Ishikawa (cell line): ENCODE measurements around the gene FOS.
A peak's percentile ranks its signal among the peaks of the same experiment; 100 is the strongest.

Source experiments
- CEBPB ChIP-seq: IDR thresholded peaks from 2 replicates; pipeline ENCODE4 v1.6.1; 2012
- CREB1 ChIP-seq: IDR thresholded peaks from 2 replicates; pipeline ENCODE4 v1.6.1; 2012; ENCODE audit warnings: low read depth
- EGR1 ChIP-seq: IDR thresholded peaks from 2 replicates; pipeline ENCODE4 v1.6.1; 2012
- EP300 ChIP-seq: IDR thresholded peaks from 2 replicates; pipeline ENCODE4 v1.6.1; 2012; ENCODE audit warnings: borderline replicate concordance
- FOXM1 ChIP-seq: IDR thresholded peaks from 2 replicates; pipeline ENCODE4 v1.6.1; 2012; ENCODE audit warnings: low read depth, borderline replicate concordance
- NFIC ChIP-seq: IDR thresholded peaks from 2 replicates; pipeline ENCODE4 v1.6.1; 2012
- RAD21 ChIP-seq: IDR thresholded peaks from 2 replicates; pipeline ENCODE4 v1.6.1; 2012; ENCODE audit warnings: low read depth
- TAF1 ChIP-seq: IDR thresholded peaks from 2 replicates; pipeline ENCODE4 v1.6.1; 2012; ENCODE audit warnings: low read depth, mild to moderate bottlenecking
- TCF12 ChIP-seq: IDR thresholded peaks from 2 replicates; pipeline ENCODE4 v1.6.1; 2012; ENCODE audit warnings: low read depth
- TEAD4 ChIP-seq: IDR thresholded peaks from 2 replicates; pipeline ENCODE4 v1.6.1; 2012
- YY1 ChIP-seq: IDR thresholded peaks from 2 replicates; pipeline ENCODE4 v1.6.1; 2012; ENCODE audit warnings: low read depth
- ZBTB7A ChIP-seq: IDR thresholded peaks from 2 replicates; pipeline ENCODE4 v1.6.1; 2012; ENCODE audit warnings: low read depth
- TF ChIP-seq, protein P1 (sequence below): IDR thresholded peaks from 2 replicates; pipeline ENCODE4 v1.6.1; 2012
- TF ChIP-seq, protein P2 (sequence below): IDR thresholded peaks from 2 replicates; pipeline ENCODE4 v1.6.1; 2012; ENCODE audit warnings: low read depth, mild to moderate bottlenecking
- TF ChIP-seq, protein P3 (sequence below): IDR thresholded peaks from 2 replicates; pipeline ENCODE4 v1.6.1; 2012

The FOS gene

DNA sequence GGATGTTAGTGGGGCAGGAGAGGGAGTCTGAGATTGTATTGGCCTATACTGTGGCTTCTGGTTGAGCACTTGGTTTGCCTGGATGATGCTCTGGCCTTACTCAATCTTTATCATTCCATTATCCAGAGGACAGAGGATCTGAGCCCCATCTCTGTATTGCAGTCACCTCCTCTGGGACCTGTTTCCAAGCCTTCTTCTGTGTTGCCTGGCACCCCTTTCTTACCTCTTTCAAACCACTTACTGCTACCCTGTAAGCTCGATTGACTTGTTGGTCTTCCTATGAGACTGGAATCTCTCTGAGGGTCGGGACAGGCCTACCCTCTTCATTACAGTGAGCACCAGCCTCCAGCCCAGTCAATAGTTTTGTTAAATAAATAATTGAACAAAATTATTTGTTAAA lies 3.0 kb upstream of the FOS start:
- TF ChIP-seq, protein P1, sequence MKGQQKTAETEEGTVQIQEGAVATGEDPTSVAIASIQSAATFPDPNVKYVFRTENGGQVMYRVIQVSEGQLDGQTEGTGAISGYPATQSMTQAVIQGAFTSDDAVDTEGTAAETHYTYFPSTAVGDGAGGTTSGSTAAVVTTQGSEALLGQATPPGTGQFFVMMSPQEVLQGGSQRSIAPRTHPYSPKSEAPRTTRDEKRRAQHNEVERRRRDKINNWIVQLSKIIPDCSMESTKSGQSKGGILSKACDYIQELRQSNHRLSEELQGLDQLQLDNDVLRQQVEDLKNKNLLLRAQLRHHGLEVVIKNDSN = no peak
- TF ChIP-seq EP300 (no peak), NFIC (no peak), YY1 (no peak), CREB1 (no peak), RAD21 (no peak), ZBTB7A (no peak), EGR1 (no peak), TCF12 (no peak), TEAD4 (no peak), CEBPB (no peak), TAF1 (no peak), FOXM1 (no peak)
- TF ChIP-seq, protein P2, sequence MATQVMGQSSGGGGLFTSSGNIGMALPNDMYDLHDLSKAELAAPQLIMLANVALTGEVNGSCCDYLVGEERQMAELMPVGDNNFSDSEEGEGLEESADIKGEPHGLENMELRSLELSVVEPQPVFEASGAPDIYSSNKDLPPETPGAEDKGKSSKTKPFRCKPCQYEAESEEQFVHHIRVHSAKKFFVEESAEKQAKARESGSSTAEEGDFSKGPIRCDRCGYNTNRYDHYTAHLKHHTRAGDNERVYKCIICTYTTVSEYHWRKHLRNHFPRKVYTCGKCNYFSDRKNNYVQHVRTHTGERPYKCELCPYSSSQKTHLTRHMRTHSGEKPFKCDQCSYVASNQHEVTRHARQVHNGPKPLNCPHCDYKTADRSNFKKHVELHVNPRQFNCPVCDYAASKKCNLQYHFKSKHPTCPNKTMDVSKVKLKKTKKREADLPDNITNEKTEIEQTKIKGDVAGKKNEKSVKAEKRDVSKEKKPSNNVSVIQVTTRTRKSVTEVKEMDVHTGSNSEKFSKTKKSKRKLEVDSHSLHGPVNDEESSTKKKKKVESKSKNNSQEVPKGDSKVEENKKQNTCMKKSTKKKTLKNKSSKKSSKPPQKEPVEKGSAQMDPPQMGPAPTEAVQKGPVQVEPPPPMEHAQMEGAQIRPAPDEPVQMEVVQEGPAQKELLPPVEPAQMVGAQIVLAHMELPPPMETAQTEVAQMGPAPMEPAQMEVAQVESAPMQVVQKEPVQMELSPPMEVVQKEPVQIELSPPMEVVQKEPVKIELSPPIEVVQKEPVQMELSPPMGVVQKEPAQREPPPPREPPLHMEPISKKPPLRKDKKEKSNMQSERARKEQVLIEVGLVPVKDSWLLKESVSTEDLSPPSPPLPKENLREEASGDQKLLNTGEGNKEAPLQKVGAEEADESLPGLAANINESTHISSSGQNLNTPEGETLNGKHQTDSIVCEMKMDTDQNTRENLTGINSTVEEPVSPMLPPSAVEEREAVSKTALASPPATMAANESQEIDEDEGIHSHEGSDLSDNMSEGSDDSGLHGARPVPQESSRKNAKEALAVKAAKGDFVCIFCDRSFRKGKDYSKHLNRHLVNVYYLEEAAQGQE = no peak
- TF ChIP-seq, protein P3, sequence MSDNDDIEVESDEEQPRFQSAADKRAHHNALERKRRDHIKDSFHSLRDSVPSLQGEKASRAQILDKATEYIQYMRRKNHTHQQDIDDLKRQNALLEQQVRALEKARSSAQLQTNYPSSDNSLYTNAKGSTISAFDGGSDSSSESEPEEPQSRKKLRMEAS = no peak

DNA sequence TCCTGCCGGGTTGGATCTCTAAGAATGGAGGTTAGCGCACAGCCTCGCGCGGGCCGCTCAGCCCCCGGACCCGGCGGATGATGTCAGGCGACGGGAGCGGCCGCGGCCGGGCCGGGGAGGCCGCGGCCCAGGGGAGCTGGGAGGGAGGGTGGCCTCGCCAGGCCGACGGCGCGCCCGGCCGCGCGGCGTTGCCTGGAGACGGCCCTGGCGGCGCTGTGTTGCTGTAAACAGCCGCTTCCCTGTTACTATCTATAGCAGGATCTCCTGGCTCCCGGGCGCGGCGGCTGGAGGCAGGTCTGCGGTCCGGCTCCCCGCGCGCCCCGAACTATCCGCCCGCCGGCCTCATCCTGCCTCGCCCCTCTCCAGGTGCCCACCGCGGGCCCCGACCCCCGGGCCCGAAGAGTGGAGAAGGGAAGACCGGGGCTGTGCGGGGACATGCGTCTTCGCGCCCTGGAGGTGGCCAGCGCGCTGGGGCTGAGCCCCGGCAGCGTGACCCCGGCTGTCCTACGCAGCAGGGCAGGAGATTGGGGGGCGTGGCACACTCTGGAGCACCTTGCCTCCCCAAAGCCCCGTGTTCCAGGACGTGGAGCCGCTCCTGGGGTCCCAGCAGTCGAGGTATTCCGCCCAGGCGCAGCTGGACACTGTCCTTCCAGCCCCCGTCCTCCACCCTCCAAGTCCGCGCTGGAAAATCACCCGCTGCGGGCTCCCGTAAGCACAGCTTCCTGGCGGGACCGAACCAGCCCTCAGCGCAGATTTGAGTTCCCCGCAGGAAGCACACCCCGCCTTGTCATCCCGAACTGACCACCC lies 1.4 kb upstream of the FOS start:
- TF ChIP-seq, protein P3 = peak; percentile 69
- TF ChIP-seq ZBTB7A (peak; percentile 57; the same call in 1 of the 2 replicates), CREB1 (no peak), TCF12 (0 out of 2 replicates have a peak, but pooled peaks have one; percentile 29), TAF1 (0 out of 2 replicates have a peak, but pooled peaks have one; percentile 19), FOXM1 (peak; percentile 24; the same call in 1 of the 2 replicates), RAD21 (no peak; the same call in 1 of the 2 replicates)

DNA sequence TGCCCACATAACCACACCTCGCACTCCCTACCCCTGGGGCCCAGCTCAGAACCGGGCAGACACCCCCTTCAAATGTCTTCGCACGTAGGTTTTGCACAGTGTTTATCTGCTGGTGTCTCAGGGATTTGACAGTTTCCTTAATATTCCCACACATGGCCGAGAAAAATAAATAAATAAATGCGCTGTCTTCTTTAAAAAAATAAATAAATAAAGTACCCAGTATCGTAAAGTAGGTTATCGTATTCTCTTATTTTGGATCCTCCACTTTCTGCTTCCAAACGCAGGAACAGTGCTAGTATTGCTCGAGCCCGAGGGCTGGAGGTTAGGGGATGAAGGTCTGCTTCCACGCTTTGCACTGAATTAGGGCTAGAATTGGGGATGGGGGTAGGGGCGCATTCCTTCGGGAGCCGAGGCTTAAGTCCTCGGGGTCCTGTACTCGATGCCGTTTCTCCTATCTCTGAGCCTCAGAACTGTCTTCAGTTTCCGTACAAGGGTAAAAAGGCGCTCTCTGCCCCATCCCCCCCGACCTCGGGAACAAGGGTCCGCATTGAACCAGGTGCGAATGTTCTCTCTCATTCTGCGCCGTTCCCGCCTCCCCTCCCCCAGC lies 710 bp upstream of the FOS start:
- 0 out of 2 replicates have a peak, but pooled peaks have one; percentile 17 for TF ChIP-seq TAF1
- no peak for TF ChIP-seq EGR1
- no peak for TF ChIP-seq TEAD4
- TF ChIP-seq ZBTB7A = peak; percentile 53; the same call in 1 of the 2 replicates
- TF ChIP-seq EP300 = no peak

DNA sequence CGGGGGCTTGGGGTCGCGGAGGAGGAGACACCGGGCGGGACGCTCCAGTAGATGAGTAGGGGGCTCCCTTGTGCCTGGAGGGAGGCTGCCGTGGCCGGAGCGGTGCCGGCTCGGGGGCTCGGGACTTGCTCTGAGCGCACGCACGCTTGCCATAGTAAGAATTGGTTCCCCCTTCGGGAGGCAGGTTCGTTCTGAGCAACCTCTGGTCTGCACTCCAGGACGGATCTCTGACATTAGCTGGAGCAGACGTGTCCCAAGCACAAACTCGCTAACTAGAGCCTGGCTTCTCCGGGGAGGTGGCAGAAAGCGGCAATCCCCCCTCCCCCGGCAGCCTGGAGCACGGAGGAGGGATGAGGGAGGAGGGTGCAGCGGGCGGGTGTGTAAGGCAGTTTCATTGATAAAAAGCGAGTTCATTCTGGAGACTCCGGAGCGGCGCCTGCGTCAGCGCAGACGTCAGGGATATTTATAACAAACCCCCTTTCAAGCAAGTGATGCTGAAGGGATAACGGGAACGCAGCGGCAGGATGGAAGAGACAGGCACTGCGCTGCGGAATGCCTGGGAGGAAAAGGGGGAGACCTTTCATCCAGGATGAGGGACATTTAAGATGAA lies 630 bp downstream of the FOS start:
- TF ChIP-seq, protein P3 = no peak
- peak; percentile 42; the same call in 1 of the 2 replicates for TF ChIP-seq ZBTB7A

DNA sequence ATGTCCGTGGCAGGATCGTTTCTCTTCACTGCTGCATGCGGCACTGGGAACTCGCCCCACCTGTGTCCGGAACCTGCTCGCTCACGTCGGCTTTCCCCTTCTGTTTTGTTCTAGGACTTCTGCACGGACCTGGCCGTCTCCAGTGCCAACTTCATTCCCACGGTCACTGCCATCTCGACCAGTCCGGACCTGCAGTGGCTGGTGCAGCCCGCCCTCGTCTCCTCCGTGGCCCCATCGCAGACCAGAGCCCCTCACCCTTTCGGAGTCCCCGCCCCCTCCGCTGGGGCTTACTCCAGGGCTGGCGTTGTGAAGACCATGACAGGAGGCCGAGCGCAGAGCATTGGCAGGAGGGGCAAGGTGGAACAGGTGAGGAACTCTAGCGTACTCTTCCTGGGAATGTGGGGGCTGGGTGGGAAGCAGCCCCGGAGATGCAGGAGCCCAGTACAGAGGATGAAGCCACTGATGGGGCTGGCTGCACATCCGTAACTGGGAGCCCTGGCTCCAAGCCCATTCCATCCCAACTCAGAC lies 1.2 kb downstream of the FOS start:
- no peak for TF ChIP-seq EP300
- TF ChIP-seq EGR1 = no peak
- TF ChIP-seq, protein P2 = no peak
- no peak for TF ChIP-seq NFIC
- TF ChIP-seq TAF1 = no peak
- no peak for TF ChIP-seq YY1
- TF ChIP-seq, protein P1 = no peak
- TF ChIP-seq TEAD4 = no peak
